ENCODE data around the gene EHD2.
"Not testable (repeated sequence)": the region's sequence is repeated elsewhere in the genome, so short reads cannot be mapped to it uniquely, and the experiment has no call there.

EHD2 gene

DNA sequence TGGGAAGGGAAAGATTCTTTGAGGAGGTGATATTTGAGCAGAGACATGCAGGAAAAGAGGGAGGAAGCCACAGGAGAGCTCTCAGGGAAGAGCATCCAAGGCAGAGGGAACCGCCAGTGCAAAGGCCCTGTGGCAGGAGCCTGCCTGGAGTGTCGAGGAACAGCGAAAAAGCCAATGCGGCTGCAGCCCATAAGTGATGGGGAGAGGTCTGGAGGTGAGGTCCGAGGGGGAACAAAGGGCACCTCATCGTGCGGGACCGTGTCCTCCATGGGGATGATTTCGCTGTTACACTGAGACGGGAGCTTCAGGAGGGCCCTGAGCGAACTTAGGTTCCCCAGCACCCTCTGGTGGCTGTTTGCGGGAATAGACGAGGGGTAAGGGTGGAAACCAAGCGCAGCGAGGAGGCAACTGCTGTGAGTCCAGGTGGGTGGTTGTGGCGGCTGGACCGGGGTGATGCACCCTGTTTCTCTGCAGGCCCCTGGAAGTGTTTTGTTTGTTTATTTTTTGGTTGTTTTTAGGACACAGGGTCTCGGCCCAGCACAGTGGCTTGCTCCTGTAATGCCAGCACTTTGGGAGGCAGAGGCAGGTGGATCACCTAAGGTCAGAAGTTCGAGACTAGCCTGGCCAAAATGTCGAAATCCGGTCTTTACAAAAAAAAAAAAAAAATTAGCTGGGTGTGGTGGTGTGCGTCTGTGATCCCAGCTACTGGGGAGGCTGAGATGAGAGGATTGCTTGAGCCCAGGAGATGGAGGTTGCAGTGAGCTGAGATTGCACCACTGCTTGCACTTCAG lies 5.9 kb upstream of the EHD2 start:
- TF ChIP-seq, protein P1, sequence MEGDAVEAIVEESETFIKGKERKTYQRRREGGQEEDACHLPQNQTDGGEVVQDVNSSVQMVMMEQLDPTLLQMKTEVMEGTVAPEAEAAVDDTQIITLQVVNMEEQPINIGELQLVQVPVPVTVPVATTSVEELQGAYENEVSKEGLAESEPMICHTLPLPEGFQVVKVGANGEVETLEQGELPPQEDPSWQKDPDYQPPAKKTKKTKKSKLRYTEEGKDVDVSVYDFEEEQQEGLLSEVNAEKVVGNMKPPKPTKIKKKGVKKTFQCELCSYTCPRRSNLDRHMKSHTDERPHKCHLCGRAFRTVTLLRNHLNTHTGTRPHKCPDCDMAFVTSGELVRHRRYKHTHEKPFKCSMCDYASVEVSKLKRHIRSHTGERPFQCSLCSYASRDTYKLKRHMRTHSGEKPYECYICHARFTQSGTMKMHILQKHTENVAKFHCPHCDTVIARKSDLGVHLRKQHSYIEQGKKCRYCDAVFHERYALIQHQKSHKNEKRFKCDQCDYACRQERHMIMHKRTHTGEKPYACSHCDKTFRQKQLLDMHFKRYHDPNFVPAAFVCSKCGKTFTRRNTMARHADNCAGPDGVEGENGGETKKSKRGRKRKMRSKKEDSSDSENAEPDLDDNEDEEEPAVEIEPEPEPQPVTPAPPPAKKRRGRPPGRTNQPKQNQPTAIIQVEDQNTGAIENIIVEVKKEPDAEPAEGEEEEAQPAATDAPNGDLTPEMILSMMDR (IDR thresholded peaks at IDR 0.05; ENCODE audit: borderline replicate concordance, control extremely low read depth, extremely low read depth, insufficient read depth, missing control alignments) = peak; percentile 73
- DNase-seq (ENCODE audit: low spot score) = peak; percentile 82
- in situ Hi-C loops (cut with MboI; ENCODE audit: low sequenced_read_pairs, unreplicated experiment) = loop anchor here (10.0 kb wide), 1 partner anchor 413 kb away; no protein-coding TSS in a partner anchor

DNA sequence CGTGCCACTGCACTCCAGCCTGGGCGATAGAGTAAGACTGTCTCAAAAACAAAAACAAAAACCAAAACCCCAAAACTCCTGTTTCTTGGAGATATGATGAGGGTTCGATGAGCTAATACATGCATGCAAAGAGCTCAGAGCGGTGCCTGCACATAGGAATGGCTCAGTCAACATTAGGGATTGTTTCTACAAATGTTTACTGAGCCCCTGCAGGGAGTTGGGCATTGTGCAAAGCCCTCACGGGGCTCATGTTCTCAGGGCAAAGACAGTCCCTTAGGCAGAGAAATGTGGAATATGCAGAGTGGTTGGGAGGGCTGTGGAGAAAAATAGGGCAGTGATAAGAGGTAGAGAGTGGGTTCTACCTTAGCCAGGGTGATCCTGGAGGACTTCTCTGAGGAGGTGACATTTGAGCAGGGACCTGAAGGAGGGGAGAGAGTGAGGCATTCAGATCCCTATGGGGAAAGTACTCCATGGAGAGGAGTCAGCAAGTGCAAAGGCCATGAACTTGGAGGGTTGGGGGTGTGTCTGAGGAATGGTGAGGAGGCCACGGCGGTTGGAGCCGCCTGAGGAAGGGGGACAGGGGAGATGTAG lies 1.5 kb upstream of the EHD2 start:
- in situ Hi-C loops (cut with MboI; ENCODE audit: low sequenced_read_pairs, unreplicated experiment) = no loop called here
- TF ChIP-seq, protein P1 (IDR thresholded peaks at IDR 0.05; ENCODE audit: borderline replicate concordance, control extremely low read depth, extremely low read depth, insufficient read depth, missing control alignments) = no peak
- no peak for DNase-seq (ENCODE audit: low spot score)

DNA sequence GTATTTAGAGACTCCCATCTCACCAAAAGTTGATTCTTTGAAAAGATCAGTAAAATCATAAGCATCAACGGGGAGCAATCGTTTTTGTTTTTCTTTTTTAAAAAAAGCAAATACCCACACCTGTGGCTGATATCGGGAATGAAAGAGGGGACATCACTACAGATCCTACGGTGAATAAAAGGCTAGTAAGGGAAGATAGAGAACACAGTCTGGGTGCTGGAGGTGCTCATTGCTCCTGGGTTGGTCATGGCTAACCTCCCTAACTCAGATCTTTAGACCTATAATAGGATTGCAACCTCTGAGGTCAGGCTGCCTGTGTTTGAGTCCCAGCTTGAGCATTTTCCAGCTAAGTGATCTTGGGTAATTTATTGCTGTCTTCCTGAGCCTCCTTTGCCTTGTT lies 1.1 kb downstream of the EHD2 start:
- DNase-seq (ENCODE audit: low spot score) = no peak
- TF ChIP-seq, protein P1 (IDR thresholded peaks at IDR 0.05; ENCODE audit: borderline replicate concordance, control extremely low read depth, extremely low read depth, insufficient read depth, missing control alignments) = no peak
- in situ Hi-C loops (cut with MboI; ENCODE audit: low sequenced_read_pairs, unreplicated experiment) = no loop called here

DNA sequence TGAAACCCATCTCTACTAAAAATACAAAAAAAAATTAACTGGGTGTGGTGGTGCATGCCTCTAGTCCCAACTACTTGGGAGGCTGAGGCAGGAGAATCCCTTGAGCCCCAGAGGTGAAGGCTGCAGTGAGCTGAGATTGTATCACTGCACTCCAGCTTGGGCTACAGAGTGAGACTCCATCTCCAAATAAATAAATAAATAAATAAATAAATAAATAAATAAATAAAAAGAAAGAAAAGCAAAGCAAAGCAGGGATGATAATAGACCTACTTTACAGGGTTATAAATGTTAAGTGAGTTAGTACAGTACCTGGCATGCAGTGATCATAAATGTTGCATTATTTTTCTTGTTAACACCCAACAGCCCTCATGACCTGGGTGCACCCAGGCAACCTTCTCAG lies 1.6 kb downstream of the EHD2 start:
- DNase-seq (ENCODE audit: low spot score); in situ Hi-C loops (cut with MboI; ENCODE audit: low sequenced_read_pairs, unreplicated experiment): not testable (repeated sequence)

DNA sequence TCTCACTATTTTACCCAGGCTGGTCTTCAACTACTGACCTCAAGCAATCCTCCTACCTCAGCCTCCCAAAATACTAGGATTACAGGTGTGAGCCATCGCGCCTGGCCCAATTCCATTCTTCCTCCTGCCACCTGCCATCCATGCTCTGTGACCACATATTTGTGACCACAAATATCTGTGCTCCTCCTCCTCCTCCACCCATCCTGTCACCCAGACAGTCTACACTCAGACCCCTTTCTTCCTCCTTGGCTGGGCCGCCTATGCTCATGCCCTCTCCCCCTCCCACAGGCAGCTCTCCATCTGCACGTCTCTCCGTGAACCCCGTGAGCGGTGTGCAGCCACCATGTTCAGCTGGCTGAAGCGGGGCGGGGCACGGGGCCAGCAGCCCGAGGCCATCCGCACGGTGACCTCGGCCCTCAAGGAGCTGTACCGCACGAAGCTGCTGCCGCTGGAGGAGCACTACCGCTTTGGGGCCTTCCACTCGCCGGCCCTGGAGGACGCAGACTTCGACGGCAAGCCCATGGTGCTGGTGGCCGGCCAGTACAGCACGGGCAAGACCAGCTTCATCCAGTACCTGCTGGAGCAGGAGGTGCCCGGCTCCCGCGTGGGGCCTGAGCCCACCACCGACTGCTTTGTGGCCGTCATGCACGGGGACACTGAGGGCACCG lies 3.2 kb downstream of the EHD2 start:
- in situ Hi-C loops (cut with MboI; ENCODE audit: low sequenced_read_pairs, unreplicated experiment) = no loop called here
- no peak for DNase-seq (ENCODE audit: low spot score)
- TF ChIP-seq, protein P1 (IDR thresholded peaks at IDR 0.05; ENCODE audit: borderline replicate concordance, control extremely low read depth, extremely low read depth, insufficient read depth, missing control alignments) = no peak

DNA sequence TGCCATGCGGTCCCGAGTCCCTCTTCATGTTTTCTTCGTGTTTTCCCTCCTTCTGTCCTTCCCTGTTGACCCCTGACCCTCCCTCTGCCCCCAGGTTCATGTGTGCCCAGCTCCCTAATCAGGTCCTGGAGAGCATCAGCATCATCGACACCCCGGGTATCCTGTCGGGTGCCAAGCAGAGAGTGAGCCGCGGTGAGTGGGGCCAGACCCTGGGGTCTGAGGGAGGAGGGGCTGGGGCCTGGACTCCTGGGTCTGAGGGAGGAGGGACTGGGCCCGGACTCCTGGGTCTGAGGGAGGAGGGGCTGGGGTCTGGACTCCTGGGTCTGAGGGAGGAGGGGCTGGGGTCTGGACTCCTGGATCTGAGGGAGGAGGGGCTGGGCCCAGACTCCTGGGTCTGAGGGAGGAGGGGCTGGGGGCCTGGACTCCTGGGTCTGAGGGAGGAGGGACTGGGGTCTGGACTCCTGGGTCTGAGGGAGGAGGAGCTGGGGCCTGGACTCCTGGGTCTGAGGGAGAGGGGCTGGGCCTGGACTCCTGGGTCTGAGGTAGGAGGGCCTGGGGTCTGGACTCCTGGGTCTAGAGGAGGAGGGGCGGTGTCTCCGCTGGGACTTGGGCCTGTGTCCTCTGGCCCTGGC lies 5.3 kb downstream of the EHD2 start:
- DNase-seq (ENCODE audit: low spot score); in situ Hi-C loops (cut with MboI; ENCODE audit: low sequenced_read_pairs, unreplicated experiment): not testable (repeated sequence)

DNA sequence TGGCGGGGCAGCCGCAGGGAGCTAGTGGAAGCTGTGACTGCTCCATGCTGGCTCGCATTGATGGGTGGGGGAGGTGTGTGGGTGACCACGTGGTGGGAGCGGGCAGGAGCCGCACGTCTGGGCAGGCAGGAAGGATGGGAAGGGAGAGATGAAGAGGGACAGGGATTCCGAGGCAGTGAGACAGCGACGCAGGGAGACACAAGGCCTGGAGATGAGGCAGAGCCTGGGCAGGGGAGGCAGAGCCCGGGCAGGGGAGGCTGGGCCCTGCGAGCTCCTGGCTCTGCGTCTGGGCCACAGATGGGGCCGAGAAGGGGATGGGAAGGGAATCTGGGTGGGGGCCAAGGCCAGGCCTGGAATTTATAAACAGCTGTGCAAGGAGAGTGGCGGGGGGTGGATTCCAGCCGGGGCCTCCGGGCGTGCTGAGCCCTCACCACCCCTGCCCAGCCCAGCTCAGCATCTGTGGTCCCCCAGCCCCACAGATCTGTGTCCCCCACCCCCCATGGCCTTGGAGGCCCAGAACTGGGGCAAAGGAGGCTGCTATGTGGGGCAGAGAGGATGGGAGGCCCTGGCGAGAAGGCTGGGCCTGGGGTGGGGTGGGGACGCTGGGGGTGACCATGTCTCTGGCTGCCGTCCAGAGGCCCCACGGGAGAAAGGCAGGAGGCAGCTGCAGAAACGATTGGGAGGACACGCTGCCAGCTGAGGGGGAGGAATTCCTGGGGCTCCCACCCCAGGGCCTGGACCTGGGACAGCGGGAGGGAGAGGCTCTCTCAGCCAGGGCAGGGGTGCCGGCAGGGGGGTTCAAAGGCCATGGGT lies 6.0 kb downstream of the EHD2 start:
- TF ChIP-seq, protein P1 (IDR thresholded peaks at IDR 0.05; ENCODE audit: borderline replicate concordance, control extremely low read depth, extremely low read depth, insufficient read depth, missing control alignments) = no peak
- in situ Hi-C loops (cut with MboI; ENCODE audit: low sequenced_read_pairs, unreplicated experiment) = no loop called here
- DNase-seq (ENCODE audit: low spot score) = no peak

All from GM13976 (cell line).